ENCODE data around the gene C9orf152. TPM values are rescaled to one million over a fixed set of nuclear protein-coding genes. Genes with fewer than 3 reads are reported as not detected.

Gene C9orf152
- total RNA-seq, 1 experiment from 2014 or later: not detected

DNA sequence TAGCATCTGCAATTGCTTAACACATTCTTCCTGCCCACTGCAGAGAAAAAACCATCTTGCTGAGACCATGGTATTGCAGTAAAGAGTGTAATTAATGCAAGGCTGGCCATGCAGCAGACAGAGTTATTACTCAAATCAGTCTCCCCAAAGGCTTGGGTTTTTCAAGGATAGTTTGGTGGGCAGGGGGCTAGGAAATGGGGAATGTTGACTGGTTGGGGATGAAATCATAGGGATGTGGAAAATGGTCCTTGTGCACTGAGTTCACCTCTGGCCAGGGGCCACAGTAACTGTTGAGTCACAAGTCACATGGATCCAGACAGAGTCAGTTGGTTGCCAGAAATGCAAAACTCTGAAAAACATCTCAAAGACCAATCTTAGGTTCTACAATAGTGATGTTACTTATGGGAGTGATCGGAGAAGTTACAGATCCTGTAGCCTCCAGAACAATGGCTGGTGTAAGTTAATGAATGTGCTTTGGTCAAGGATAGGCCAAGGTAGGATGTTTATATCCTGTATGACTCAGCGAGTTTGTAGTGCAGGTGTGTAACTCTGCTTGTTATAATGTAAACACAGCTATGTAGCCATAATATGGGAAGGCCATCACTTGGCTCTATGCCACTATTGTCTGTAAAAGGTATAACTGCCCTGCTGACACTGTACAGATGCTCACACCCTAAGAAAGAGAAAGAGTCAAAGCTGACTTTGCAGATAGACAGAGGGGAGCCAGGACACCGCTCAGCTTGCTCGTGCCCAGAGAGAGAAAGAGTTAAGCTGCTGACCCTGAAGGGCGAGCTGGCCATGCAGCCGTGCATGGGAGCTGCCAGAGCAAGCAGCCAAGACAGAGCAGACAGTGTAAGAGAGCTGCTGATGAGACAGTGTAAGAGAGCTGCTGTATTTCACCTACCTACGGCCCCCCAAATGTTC, 27.2 kb downstream of the C9orf152 start:
- no peaks in the 10 kb centered on the region for H3K9me3 ChIP-seq (ENCODE audit: low read depth, low read length, poor library complexity, severe bottlenecking)
- intact Hi-C loops (cut with micrococcal nuclease; ENCODE audit: unreplicated experiment): loop anchor here (5.0 kb wide), 2 partner anchors 37 to 1117 kb away; no protein-coding TSS in a partner anchor
- ChIA-PET POLR2A (ENCODE audit: low non-redundant PET) (no interaction called here), CTCF (interaction anchor here (0.8 kb wide), 1 partner anchor 442 kb away, joined by 3 read pairs; no protein-coding TSS in a partner anchor)
- no peak for DNase-seq (ENCODE audit: low spot score)
- H3K36me3 ChIP-seq (ENCODE audit: insufficient read depth, low read length, poor library complexity, severe bottlenecking): no peaks in the 10 kb centered on the region
- H3K4me3 ChIP-seq (ENCODE audit: low read depth, low read length, poor library complexity, severe bottlenecking): no peak overlapping the region
- no peaks in the 10 kb centered on the region for H3K4me1 ChIP-seq (ENCODE audit: insufficient read depth, low read length, poor library complexity, severe bottlenecking)
- no TSS peak for BruUV-seq (replicated peaks)
- no peaks in the 10 kb centered on the region for H3K27me3 ChIP-seq (replicated peaks; ENCODE audit: insufficient read depth, low read depth, low read length, poor library complexity)
- no peak overlapping the region for H3K27ac ChIP-seq (ENCODE audit: low read depth, low read length, poor library complexity, severe bottlenecking)
- TF ChIP-seq EZH2 (IDR thresholded peaks at IDR 0.05; ENCODE audit: borderline replicate concordance, low read depth, low read length, poor library complexity, severe bottlenecking): no peak

DNA sequence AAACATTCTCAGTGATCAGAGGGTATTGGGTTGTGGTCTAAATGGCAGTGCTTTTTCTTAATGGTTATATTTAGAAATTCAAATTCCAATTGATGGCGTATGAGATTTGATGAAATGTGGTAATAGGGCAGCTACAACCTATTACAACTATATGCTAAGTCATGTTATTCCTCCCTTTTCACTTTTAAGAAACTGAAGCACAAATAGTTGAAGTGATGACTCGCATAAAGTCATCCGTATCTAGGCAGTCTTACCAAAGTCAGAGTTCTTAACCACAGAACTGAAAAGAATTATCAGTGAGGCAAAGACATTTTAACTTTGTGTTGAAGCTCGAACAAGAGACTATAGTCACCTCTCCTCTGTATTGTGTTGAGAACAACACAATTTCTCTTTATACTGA, 28.2 kb downstream of the C9orf152 start:
- DNase-seq (ENCODE audit: low spot score): no peak
- ChIA-PET POLR2A (ENCODE audit: low non-redundant PET) (no interaction called here), CTCF (no interaction called here)
- TF ChIP-seq EZH2 (IDR thresholded peaks at IDR 0.05; ENCODE audit: borderline replicate concordance, low read depth, low read length, poor library complexity, severe bottlenecking): no peak
- TF ChIP-seq, protein P1, sequence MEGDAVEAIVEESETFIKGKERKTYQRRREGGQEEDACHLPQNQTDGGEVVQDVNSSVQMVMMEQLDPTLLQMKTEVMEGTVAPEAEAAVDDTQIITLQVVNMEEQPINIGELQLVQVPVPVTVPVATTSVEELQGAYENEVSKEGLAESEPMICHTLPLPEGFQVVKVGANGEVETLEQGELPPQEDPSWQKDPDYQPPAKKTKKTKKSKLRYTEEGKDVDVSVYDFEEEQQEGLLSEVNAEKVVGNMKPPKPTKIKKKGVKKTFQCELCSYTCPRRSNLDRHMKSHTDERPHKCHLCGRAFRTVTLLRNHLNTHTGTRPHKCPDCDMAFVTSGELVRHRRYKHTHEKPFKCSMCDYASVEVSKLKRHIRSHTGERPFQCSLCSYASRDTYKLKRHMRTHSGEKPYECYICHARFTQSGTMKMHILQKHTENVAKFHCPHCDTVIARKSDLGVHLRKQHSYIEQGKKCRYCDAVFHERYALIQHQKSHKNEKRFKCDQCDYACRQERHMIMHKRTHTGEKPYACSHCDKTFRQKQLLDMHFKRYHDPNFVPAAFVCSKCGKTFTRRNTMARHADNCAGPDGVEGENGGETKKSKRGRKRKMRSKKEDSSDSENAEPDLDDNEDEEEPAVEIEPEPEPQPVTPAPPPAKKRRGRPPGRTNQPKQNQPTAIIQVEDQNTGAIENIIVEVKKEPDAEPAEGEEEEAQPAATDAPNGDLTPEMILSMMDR (conservative IDR thresholded peaks at IDR 0.05; ENCODE audit: low read depth, low read length): no peak
- Histone ChIP-seq H3K36me3 (ENCODE audit: insufficient read depth, low read length, poor library complexity, severe bottlenecking) (no peaks in the 10 kb centered on the region), H3K27ac (ENCODE audit: low read depth, low read length, poor library complexity, severe bottlenecking) (no peak overlapping the region), H3K27me3 (replicated peaks; ENCODE audit: insufficient read depth, low read depth, low read length, poor library complexity) (no peaks in the 10 kb centered on the region), H3K4me1 (ENCODE audit: insufficient read depth, low read length, poor library complexity, severe bottlenecking) (no peaks in the 10 kb centered on the region), H3K4me3 (ENCODE audit: low read depth, low read length, poor library complexity, severe bottlenecking) (no peak overlapping the region), H3K9me3 (ENCODE audit: low read depth, low read length, poor library complexity, severe bottlenecking) (no peaks in the 10 kb centered on the region)
- BruUV-seq (replicated peaks): no TSS peak
- intact Hi-C loops (cut with micrococcal nuclease; ENCODE audit: unreplicated experiment): loop anchor here (5.0 kb wide), 2 partner anchors 38 to 1118 kb away; no protein-coding TSS in a partner anchor

DNA sequence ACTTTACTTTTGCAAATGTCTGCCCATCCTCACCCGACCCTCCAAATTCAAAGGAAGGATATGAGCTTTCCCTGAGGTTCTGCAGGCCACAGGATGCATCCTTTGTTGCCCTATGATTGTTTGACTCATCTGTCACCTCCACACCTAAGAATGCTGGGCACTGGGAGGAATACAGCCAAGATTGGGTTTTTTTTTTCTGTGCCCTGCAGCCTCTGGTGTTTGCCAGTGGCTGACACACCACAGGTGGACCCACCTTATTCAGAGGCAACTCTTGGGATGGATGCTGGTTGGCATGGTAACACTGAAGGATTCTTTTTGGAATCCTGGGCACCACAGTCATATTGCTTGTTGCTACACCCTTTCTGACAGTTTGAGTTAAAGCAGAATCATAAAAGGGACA, 29.7 kb downstream of the C9orf152 start:
- Histone ChIP-seq H3K4me3 (ENCODE audit: low read depth, low read length, poor library complexity, severe bottlenecking) (no peak overlapping the region), H3K4me1 (ENCODE audit: insufficient read depth, low read length, poor library complexity, severe bottlenecking) (no peaks in the 10 kb centered on the region), H3K27me3 (replicated peaks; ENCODE audit: insufficient read depth, low read depth, low read length, poor library complexity) (no peaks in the 10 kb centered on the region), H3K9me3 (ENCODE audit: low read depth, low read length, poor library complexity, severe bottlenecking) (no peaks in the 10 kb centered on the region), H3K27ac (ENCODE audit: low read depth, low read length, poor library complexity, severe bottlenecking) (no peak overlapping the region), H3K36me3 (ENCODE audit: insufficient read depth, low read length, poor library complexity, severe bottlenecking) (no peaks in the 10 kb centered on the region)
- no TSS peak for BruUV-seq (replicated peaks)
- CTCF ChIA-PET: no interaction called here
- TF ChIP-seq EZH2 (IDR thresholded peaks at IDR 0.05; ENCODE audit: borderline replicate concordance, low read depth, low read length, poor library complexity, severe bottlenecking): no peak
- TF ChIP-seq, protein P1 (conservative IDR thresholded peaks at IDR 0.05; ENCODE audit: low read depth, low read length): no peak
- intact Hi-C loops (cut with micrococcal nuclease; ENCODE audit: unreplicated experiment): no loop called here
- POLR2A ChIA-PET (ENCODE audit: low non-redundant PET): no interaction called here
- DNase-seq (ENCODE audit: low spot score): no peak

Measured in A673 (cell line).